K562 (cell line): Measurements from ENCODE around the gene SCN5A. TPM values are rescaled to one million over a fixed set of nuclear protein-coding genes. Genes with fewer than 3 reads are reported as not detected.

Experiments used
- ATF6 ChIP-seq: sonication (generic); formaldehyde crosslinking; IDR thresholded peaks from 2 replicates; pipeline ENCODE4 v1.4.0; 2020; ENCODE audit warnings: mild to moderate bottlenecking, missing genetic modification reagents
- CC2D1A ChIP-seq: fragments of 450-650 bp; IDR thresholded peaks from 2 replicates; pipeline ENCODE4 v1.6.1; 2017; ENCODE audit warnings: mild to moderate bottlenecking
- FOXM1 ChIP-seq, 2 experiments: fragments of 450-650 bp in 1 of 2; sonication (generic) in 1 of 2; formaldehyde crosslinking in 1 of 2; IDR thresholded peaks; 2 replicates each; pipeline versions ENCODE4 v1.6.1 to v1.9.0; 2017 to 2022; ENCODE audit warnings: low read depth in 2 of 2, mild to moderate bottlenecking in 2 of 2, missing genetic modification reagents in 1 of 2, moderate library complexity in 1 of 2
- HOMEZ ChIP-seq: fragments of 250-450 bp; sonication (Bioruptor Pico); IDR thresholded peaks from 2 replicates; pipeline ENCODE4 v1.4.0; 2020; ENCODE audit warnings: mild to moderate bottlenecking, moderate library complexity
- KAT2B ChIP-seq: IDR thresholded peaks from one replicate; pipeline ENCODE4 v1.6.1; 2012; ENCODE audit warnings: low read depth, mild to moderate bottlenecking, control low read depth, inconsistent platforms, low read length, moderate library complexity
- LCOR ChIP-seq: sonication (generic); formaldehyde crosslinking; IDR thresholded peaks from 2 replicates; pipeline ENCODE4 v1.8.0; 2022; ENCODE audit warnings: mild to moderate bottlenecking, missing genetic modification reagents
- MLLT1 ChIP-seq, 2 experiments: fragments of 450-650 bp; IDR thresholded peaks; 2 replicates each; pipeline ENCODE4 v1.6.1; 2016
- MLX ChIP-seq, 2 experiments: fragments of 450-650 bp in 1 of 2; sonication (generic) in 1 of 2; formaldehyde crosslinking; conservative IDR thresholded peaks; 2 replicates each; pipeline versions ENCODE4 v1.4.0 to v1.8.1; 2020 to 2022; ENCODE audit warnings: mild to moderate bottlenecking in 1 of 2, missing genetic modification reagents in 1 of 2
- RAD21 ChIP-seq, 2 experiments: fragments of 250-450 bp in 1 of 2; fragments of 450-650 bp in 1 of 2; sonication (Bioruptor Pico) in 1 of 2; formaldehyde crosslinking in 1 of 2; IDR thresholded peaks in 1 of 2; conservative IDR thresholded peaks in 1 of 2; 2 replicates each; pipeline versions ENCODE4 v1.4.0 to v1.8.0; 2020 to 2022; ENCODE audit warnings: mild to moderate bottlenecking in 2 of 2, moderate library complexity in 1 of 2
- RREB1 ChIP-seq: fragments of 250-450 bp; sonication (Bioruptor Pico); IDR thresholded peaks from 2 replicates; pipeline ENCODE4 v1.4.0; 2020
- TCFL5 ChIP-seq: fragments of 250-450 bp; sonication (Bioruptor Pico); conservative IDR thresholded peaks from 2 replicates; pipeline ENCODE4 v1.6.1; 2021; ENCODE audit warnings: mild to moderate bottlenecking, moderate library complexity, matching md5 sums
- THRB ChIP-seq: fragments of 450-650 bp; formaldehyde crosslinking; conservative IDR thresholded peaks from 2 replicates; pipeline ENCODE4 v1.4.0; 2022; ENCODE audit warnings: mild to moderate bottlenecking, missing genetic modification characterization
- ZNF717 ChIP-seq: fragments of 250-450 bp; sonication (Bioruptor Pico); IDR thresholded peaks from 2 replicates; pipeline ENCODE4 v1.5.0; 2021
- polyA plus RNA-seq, 8 experiments: library from polyadenylated mRNA; depleted of rRNA in 4 of 8; stranded (reverse) in 5 of 8; unstranded in 3 of 8; fragments of >200 nt; fragmentation: Nextera tagmentation in 2 of 8; fragmentation: Illumina TruSeq in 1 of 8; extraction: Ambion mirVana in 2 of 8; extraction: Trizol in 1 of 8; gene quantifications; 2 replicates each; pipeline versions ENCODE4 v1.2.1 to v1.2.3, GENCODE V29; 2011 to 2014; ENCODE audit warnings: inconsistent platforms in 1 of 8, missing spikeins in 1 of 8
- total RNA-seq, 7 experiments: library from RNA; depleted of rRNA in 6 of 7; stranded (reverse); fragments of >200 nt in 6 of 7; fragmentation: Illumina TruSeq in 2 of 7; extraction: Trizol in 2 of 7; gene quantifications; 2 replicates each; pipeline versions ENCODE4 v1.2.1 to v1.2.3, GENCODE V29; 2011 to 2021; ENCODE audit warnings: low replicate concordance in 1 of 7

Gene SCN5A
- total and polyA plus RNA-seq, 9 of the 15 experiments (the other 6 are each of a cell fraction or from before 2014, with no cell fraction given) = 0.07 to 1.4 (median 0.21) TPM; not detected in 2

GRCh38 chr3:38651153-38651789 is 1.8 kb upstream of the SCN5A start (continued):
- TF ChIP-seq RREB1 (no peak), KAT2B (no peak), ATF6 (CRISPR knock-in tag) (no peak), HOMEZ (CRISPR knock-in tag) (no peak), MLLT1 (IDR thresholded peaks at IDR 0.05) (no peak), MLX (CRISPR knock-in tag; conservative IDR thresholded peaks at IDR 0.05) (no peak), FOXM1 (IDR thresholded peaks at IDR 0.05; ENCODE audit: low read depth) (no peak), FOXM1 (CRISPR knock-in tag; IDR thresholded peaks at IDR 0.05; ENCODE audit: low read depth) (no peak), RAD21 (CRISPR knock-in tag; conservative IDR thresholded peaks at IDR 0.05 in 1 of 2, IDR thresholded peaks at IDR 0.05 in 1 of 2) (peak; percentile 66 to 82), CC2D1A (no peak), TCFL5 (CRISPR knock-in tag) (no peak), THRB (CRISPR knock-in tag) (no peak), ZNF717 (CRISPR knock-in tag) (no peak), LCOR (CRISPR knock-in tag) (no peak)
